Nephron (organoid): ENCODE measurements around the gene SERPINB2.
A peak's percentile ranks its signal among the peaks of the same experiment; 100 is the strongest.
"Not testable (repeated sequence)": the region's sequence is repeated elsewhere in the genome, so short reads cannot be mapped to it uniquely, and the experiment has no call there.

Experiments used
- H3K27ac Mint-ChIP-seq, 3 experiments: 2 replicates each; pipeline ENCODE4 v1.8.0; 2020; ENCODE audit warnings: mixed read lengths in 3 of 3, mild to moderate bottlenecking in 2 of 3, moderate library complexity in 1 of 3
- H3K27me3 Mint-ChIP-seq: 2 replicates; pipeline ENCODE4 v1.8.0; 2021; ENCODE audit warnings: low read depth, mild to moderate bottlenecking, moderate library complexity, mixed read lengths
- H3K36me3 Mint-ChIP-seq: 2 replicates; pipeline ENCODE4 v1.8.0; 2020; ENCODE audit warnings: low read depth, mixed read lengths
- H3K4me1 Mint-ChIP-seq: 2 replicates; pipeline ENCODE4 v1.8.0; 2020; ENCODE audit warnings: mixed read lengths
- H3K4me3 Mint-ChIP-seq, 3 experiments: 2 replicates each; pipeline ENCODE4 v1.8.0; 2020; ENCODE audit warnings: mild to moderate bottlenecking in 3 of 3, mixed read lengths in 3 of 3, moderate library complexity in 2 of 3
- H3K9me3 Mint-ChIP-seq: 2 replicates; pipeline ENCODE4 v1.8.0; 2020; ENCODE audit warnings: mixed read lengths
- CTCF ChIP-seq, 3 experiments: fragments of 200-600 bp; sonication (generic); IDR thresholded peaks; one replicate each; pipeline ENCODE4 v1.5.0; 2021; ENCODE audit warnings: antibody characterized with exemption in 3 of 3; ENCODE audit not compliant: unreplicated experiment in 3 of 3

The SERPINB2 gene

DNA sequence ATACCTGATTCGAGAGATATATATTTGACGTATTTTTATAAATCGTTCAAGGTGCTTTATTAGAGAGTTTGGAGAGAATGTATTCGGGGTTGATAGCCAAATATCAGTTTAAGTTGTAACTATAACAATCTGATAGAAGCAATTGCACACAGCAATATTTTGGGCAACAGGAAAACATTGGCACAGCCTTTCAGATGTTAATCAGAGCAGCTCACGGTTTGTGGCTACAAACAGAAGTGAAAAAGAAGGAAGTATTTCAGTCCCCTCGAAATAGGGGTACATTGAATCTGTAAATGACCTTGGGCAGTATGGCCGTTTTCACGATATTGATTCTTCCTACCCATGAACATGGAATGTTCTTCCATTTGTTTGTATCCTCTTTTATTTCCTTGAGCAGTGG lies 40.8 kb downstream of the SERPINB2 start:
- H3K9me3 Mint-ChIP-seq: no peaks in the 10 kb centered on the region
- H3K27me3 Mint-ChIP-seq: no peaks in the 10 kb centered on the region
- no peak overlapping the region for H3K27ac Mint-ChIP-seq
- H3K4me1 Mint-ChIP-seq: no peaks in the 10 kb centered on the region
- no peak overlapping the region for H3K4me3 Mint-ChIP-seq
- H3K36me3 Mint-ChIP-seq: no peaks in the 10 kb centered on the region
- no peak for TF ChIP-seq CTCF (IDR thresholded peaks at IDR 0.05; ENCODE audit: unreplicated experiment in 3 of 3)

GRCh38 chr18:63929369-63929768 lies 41.9 kb downstream of the SERPINB2 start:
- H3K4me1 Mint-ChIP-seq, H3K9me3 Mint-ChIP-seq, H3K36me3 Mint-ChIP-seq, H3K4me3 Mint-ChIP-seq, H3K27me3 Mint-ChIP-seq, H3K27ac Mint-ChIP-seq: not testable (repeated sequence)

GRCh38 chr18:63930773-63931354 lies 43.4 kb downstream of the SERPINB2 start:
- no peaks in the 10 kb centered on the region for H3K36me3 Mint-ChIP-seq
- H3K27me3 Mint-ChIP-seq: no peaks in the 10 kb centered on the region
- H3K9me3 Mint-ChIP-seq: no peaks in the 10 kb centered on the region
- no peak for TF ChIP-seq CTCF (IDR thresholded peaks at IDR 0.05; ENCODE audit: unreplicated experiment in 3 of 3)
- no peak overlapping the region for H3K27ac Mint-ChIP-seq
- no peak overlapping the region for H3K4me3 Mint-ChIP-seq
- H3K4me1 Mint-ChIP-seq: no peaks in the 10 kb centered on the region

DNA sequence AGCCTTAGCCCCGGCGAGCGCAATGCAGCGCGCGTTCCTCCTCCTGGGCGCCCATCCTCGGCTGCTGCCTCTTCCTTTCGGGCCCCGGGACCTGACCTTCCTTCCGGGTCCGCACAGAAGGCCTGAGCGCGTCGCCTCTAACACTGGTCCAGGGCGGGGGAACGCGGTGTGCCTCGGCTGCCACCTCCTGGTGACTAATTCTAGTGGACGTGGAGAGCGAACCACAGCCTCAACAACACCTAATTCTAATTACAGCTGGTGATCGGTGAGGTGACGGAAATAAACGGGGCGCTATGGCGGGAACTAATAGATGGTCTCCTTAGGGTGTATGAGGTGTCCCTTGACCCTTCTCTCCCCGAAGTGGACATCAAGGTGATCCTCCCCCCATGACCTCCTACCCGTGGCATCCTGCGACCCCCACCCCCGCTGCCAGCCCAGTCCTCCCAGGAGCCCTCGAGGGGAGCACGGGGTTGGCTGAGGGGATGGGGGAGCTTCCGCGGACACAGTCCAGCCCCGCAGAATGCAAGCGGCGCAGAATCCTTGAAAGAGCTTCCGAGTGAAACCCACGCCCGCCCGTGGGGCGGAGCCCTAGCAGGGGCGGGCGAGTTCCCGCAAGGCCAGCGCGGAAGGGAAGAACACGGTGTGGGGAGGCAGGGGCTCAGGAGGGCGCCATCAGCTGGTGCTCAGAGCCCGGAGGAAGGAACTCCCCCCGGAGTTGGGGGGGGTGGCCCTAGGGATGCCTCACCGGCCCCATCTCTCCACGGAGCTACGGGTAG lies 48.8 kb downstream of the SERPINB2 start:
- Mint-ChIP-seq H3K27ac (no peak overlapping the region), H3K9me3 (no peaks in the 10 kb centered on the region), H3K27me3 (peaks cover 4% of the 10 kb centered on the region), H3K4me3 (peak overlapping the region; percentile 83 to 86 (median 85)), H3K4me1 (no peaks in the 10 kb centered on the region), H3K36me3 (no peaks in the 10 kb centered on the region)
- TF ChIP-seq CTCF (IDR thresholded peaks at IDR 0.05; ENCODE audit: unreplicated experiment in 3 of 3): peak; percentile 66 to 69 (median 66)

- peaks cover 4% of the 10 kb centered on the region for H3K27me3 Mint-ChIP-seq
- no peak overlapping the region for H3K4me3 Mint-ChIP-seq
- TF ChIP-seq CTCF (IDR thresholded peaks at IDR 0.05; ENCODE audit: unreplicated experiment in 3 of 3): no peak
- H3K4me1 Mint-ChIP-seq: no peaks in the 10 kb centered on the region
- peaks cover 5% of the 10 kb centered on the region for H3K9me3 Mint-ChIP-seq
- no peaks in the 10 kb centered on the region for H3K36me3 Mint-ChIP-seq
- no peak overlapping the region for H3K27ac Mint-ChIP-seq
Observed at GRCh38 chr18:63936932-63937393, 49.5 kb downstream of the SERPINB2 start.

- no peaks in the 10 kb centered on the region for H3K36me3 Mint-ChIP-seq
- H3K27me3 Mint-ChIP-seq: peaks cover 13% of the 10 kb centered on the region
- no peak overlapping the region for H3K4me3 Mint-ChIP-seq
- H3K27ac Mint-ChIP-seq: no peak overlapping the region
- H3K9me3 Mint-ChIP-seq: peaks cover 10% of the 10 kb centered on the region
- no peaks in the 10 kb centered on the region for H3K4me1 Mint-ChIP-seq
- no peak for TF ChIP-seq CTCF (IDR thresholded peaks at IDR 0.05; ENCODE audit: unreplicated experiment in 3 of 3)
Observed at GRCh38 chr18:63940008-63940407, 52.5 kb downstream of the SERPINB2 start.

DNA sequence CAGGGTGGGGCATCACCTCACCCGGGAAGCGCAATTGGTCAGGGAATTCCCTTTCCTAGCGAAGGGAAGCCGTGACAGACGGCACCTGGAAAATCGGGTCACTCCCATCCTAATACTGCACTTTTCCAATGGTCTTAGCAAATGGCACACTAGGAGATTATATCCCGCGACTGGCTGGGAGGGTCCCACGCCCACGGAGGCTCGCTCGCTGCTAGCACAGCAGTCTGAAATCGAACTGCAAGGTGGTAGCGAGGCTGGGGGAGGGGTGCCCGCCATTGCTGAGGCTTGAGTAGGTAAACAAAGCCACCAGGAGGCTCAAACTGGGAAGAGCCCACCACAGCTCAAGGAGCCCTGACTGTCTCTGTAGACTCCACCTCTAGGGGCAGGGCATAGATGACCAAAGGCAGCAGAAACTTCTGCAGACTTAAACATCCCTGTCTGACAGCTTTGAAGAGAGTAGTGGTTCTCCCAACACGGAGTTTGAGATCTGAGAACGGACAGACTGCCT lies 53.1 kb downstream of the SERPINB2 start:
- not testable (repeated sequence) for H3K4me3 Mint-ChIP-seq, H3K4me1 Mint-ChIP-seq, H3K27ac Mint-ChIP-seq, H3K36me3 Mint-ChIP-seq
- peaks cover 10% of the 10 kb centered on the region for H3K9me3 Mint-ChIP-seq
- H3K27me3 Mint-ChIP-seq: peaks cover 13% of the 10 kb centered on the region
